ENCODE measurements around the gene ARHGAP11A.
A peak's percentile ranks its signal among the peaks of the same experiment; 100 is the strongest.
"Not testable (repeated sequence)": the region's sequence is repeated elsewhere in the genome, so short reads cannot be mapped to it uniquely, and the experiment has no call there.

The ARHGAP11A gene, protein sequence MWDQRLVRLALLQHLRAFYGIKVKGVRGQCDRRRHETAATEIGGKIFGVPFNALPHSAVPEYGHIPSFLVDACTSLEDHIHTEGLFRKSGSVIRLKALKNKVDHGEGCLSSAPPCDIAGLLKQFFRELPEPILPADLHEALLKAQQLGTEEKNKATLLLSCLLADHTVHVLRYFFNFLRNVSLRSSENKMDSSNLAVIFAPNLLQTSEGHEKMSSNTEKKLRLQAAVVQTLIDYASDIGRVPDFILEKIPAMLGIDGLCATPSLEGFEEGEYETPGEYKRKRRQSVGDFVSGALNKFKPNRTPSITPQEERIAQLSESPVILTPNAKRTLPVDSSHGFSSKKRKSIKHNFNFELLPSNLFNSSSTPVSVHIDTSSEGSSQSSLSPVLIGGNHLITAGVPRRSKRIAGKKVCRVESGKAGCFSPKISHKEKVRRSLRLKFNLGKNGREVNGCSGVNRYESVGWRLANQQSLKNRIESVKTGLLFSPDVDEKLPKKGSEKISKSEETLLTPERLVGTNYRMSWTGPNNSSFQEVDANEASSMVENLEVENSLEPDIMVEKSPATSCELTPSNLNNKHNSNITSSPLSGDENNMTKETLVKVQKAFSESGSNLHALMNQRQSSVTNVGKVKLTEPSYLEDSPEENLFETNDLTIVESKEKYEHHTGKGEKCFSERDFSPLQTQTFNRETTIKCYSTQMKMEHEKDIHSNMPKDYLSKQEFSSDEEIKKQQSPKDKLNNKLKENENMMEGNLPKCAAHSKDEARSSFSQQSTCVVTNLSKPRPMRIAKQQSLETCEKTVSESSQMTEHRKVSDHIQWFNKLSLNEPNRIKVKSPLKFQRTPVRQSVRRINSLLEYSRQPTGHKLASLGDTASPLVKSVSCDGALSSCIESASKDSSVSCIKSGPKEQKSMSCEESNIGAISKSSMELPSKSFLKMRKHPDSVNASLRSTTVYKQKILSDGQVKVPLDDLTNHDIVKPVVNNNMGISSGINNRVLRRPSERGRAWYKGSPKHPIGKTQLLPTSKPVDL

DNA sequence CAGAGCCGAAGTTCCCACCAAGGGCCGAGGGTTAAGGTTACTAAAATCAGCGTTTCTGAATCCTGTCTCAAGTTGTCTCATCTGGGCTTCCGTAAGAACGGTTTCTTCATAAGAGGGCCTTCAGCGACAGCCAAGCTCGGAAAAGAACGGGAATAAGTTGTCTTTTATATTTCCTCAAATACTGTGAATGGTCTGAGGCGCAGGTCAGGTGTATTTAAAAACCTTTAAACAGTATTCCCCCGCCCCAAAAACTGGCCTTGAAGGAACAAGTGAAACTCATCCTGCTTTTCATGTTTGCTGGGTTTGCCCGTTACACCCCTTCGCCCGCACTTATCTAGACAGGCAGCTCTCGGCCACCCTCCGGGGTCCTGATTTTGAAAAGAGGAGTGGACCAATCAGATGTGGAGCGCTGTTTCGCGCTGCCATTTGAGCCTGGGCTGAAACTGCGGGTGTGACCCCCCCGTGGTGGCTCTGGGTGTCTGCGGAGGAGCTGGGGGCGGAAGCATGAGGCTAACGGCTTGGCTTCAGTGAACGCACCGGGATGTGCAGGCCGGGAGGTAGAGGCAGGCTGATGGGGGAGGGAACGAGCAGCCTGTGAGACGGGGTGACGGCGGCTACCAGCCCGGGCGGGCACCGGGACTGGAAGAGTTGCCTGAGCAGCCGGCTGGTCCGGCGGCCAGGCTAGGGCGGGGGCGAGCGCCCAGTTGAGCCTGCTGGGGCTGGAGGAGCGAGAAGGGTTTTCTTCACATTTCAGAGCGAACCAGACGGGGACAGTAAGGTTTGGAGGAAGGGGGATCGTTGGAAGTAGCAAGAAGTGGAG, at the start of gene ARHGAP11A:
Gene ARHGAP11A, plus strand, starts transcription at position 454 of the 820 bp plus-strand sequence. CDS start 708 bp downstream, outside the sequence.
- DNase-seq (ENCODE audit: low read depth in 2 of 2), result peak; percentile 71 to 74

DNA sequence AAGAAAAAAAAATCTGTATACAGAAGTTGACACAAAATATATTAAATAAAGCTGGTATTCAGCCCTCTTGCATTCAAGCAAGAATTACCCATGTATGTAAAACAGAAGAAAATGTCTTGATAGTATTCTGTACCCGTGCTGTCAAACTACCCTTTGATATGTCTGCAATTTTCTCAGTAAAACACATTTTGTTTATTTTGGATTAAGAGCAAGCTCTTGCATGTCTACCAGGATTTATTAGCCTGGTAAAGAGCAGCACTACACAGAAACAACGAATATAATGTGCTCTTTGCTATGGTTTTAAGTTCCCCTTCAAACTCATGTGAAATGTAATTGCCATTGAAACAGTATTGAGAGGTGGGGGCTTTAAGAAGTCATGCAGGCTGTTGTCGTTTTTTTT, 46.3 kb upstream of the ARHGAP11A start:
- not testable (repeated sequence) for DNase-seq (ENCODE audit: low read depth in 2 of 2)

DNA sequence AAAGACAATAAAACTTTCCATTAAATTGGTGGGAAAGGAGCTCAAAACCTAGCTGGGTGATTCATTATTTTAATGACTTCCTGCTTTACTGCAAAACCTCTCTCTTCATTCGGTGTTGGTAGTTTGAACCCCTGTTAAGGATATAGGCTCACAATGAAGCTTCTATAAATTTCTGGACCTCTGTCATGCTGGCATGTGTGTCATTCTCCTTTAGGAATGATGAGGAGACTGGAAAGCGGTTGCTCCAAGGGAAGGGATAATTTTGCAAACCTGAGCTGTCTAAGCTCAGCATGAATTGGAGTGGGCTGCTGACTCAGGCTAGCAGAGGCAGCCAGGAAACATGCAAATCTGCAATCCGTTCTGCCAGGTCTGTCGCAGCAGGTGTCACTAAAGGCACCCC, 36.8 kb upstream of the ARHGAP11A start:
- DNase-seq (ENCODE audit: low read depth in 2 of 2), result not testable (repeated sequence)

DNA sequence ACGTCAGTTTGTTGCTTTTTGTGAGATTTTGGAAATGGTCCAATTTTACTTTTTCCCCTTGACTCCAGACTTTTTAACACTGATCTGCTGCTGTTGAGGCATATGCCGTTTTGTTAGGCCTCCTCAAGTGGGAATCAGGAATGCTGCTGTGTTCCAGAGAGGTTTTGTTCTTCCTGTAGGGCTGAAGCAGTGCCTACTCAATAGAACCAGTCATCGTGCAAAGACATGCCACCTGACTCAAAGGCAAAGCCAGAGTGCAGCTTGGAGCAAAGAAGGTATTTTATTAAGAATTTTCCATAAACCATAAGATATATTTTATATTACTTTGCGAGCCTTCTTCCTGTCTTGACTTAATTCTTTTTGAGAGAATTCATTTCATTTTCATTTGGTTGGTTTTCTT, 29.5 kb upstream of the ARHGAP11A start:
- not testable (repeated sequence) for DNase-seq (ENCODE audit: low read depth in 2 of 2)

DNA sequence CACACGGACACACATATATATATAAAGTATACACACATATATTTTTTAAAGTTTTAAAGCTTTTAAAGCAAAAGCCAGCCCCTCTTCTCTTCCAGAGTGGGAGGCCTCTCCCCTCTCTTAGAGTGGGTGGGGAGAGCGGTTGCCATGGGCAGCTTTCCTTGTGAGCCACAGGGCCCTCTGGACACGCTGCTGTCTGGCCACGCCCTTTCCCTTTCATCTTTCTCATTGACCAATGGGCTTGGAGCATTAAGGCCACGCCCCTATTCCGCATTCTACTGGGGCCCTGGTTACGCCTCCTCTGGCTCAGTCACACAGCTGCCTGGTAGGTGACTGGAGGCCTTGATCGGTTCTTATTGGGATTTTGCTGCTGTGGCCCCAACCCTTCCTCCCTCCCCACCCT, 22.2 kb upstream of the ARHGAP11A start, which contains the start of gene GOLGA8N:
Gene GOLGA8N, plus strand, starts transcription at position 306 of the 400 bp plus-strand sequence.
- DNase-seq (ENCODE audit: low read depth in 2 of 2), result not testable (repeated sequence)

DNA sequence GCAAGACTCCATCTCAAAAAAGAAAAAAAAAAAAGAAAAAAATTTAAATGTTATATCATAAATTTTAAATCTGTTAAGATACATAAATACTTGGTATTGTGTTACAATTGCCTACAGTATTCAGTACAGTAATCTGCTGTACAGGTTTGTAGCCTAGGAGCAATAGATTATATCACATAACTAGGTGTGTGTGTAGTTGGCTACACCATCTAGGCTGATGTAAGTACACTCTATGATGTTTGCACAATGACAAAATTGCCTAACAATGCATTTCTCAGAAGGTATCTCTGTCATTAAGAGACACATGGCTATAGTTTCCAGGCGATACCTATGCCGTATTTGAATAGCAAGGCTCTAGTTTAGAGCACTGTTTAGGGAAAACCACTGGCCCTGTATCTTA, 5.8 kb upstream of the ARHGAP11A start:
- not testable (repeated sequence) for DNase-seq (ENCODE audit: low read depth in 2 of 2)

DNA sequence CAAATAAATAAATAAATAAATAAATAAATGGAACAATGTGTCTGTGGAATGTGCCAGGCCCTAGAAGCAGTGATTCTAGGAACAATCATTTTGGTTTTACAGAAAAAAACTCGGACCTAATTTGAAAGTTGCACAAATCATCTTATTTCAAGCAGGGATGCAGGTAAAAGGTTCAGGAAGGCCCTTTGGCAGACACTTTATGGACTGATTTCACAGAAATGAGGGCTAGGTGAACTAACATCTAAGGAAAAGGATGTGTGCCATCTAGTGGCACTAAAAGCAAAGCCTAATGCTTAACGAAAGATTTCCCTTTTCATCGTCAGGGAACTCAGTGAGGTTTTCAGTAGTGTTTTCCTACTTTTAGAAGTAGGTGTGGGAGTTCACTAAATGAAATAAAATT, 4.6 kb upstream of the ARHGAP11A start:
- not testable (repeated sequence) for DNase-seq (ENCODE audit: low read depth in 2 of 2)

DNA sequence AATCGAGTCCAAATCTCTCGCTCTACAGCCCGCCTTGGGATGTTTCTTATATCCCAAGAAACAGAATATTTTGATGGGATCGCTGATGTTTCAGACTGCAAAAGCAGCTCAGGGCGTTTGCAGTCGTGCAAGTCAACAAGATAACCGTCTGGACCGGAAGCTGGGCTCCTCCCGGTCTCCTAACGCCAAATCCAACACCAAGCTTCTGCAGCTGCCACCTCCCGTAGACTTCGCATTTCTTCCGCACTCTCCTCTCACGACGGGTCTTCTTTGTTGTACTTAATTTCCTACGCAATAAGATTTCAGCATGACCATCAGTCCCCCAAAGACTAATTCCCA, 623 bp upstream of the ARHGAP11A start:
- DNase-seq (ENCODE audit: low read depth in 2 of 2), result not testable (repeated sequence)

DNA sequence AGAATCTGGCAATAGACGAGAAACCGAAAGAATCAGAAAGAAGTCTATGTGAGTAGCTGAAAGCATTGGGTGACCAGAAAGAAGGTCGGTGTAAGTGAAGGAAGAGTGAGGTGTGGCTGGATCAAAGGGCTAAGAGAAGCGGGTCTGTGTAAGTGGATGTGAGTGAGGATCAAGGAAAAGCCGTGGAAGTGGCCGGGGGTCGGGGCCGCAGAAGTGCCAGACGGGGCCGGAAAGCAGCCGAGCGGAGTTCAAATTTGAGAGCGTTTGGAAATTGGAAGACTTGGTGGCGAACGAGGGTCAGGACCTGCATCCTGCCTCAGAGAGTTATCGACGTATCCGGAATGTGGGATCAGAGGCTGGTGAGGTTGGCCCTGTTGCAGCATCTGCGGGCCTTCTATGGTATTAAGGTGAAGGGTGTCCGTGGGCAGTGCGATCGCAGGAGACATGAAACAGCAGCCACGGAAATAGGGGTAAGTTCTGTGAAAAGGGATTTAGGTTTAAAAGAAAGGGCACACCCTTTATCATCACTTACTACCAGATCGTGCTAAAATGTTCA, 645 bp downstream of the ARHGAP11A start:
- DNase-seq (ENCODE audit: low read depth in 2 of 2), result not testable (repeated sequence)

DNA sequence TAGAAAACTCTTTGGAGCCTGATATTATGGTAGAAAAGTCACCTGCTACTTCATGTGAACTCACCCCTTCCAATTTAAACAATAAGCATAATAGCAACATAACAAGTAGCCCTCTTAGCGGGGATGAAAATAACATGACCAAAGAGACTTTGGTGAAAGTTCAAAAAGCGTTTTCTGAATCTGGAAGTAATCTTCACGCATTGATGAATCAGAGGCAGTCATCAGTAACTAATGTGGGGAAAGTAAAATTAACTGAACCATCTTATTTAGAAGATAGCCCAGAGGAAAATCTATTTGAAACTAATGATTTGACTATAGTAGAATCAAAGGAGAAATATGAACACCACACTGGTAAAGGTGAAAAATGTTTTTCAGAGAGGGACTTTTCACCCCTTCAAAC, 21.1 kb downstream of the ARHGAP11A start:
- DNase-seq (ENCODE audit: low read depth in 2 of 2), result no peak

DNA sequence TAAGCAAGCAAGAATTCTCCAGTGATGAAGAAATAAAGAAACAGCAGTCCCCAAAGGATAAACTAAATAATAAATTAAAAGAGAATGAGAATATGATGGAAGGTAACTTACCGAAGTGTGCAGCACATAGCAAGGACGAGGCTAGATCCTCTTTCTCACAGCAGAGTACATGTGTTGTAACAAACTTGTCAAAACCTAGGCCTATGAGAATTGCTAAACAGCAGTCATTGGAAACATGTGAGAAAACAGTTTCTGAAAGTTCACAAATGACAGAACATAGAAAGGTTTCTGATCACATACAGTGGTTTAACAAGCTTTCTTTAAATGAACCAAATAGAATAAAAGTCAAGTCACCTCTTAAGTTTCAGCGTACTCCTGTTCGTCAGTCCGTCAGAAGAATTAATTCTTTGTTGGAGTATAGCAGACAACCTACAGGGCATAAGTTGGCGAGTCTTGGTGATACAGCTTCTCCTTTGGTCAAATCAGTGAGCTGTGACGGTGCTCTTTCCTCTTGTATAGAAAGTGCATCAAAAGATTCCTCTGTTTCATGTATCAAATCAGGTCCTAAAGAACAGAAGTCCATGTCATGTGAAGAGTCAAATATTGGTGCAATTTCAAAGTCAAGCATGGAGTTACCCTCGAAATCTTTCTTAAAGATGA, 21.7 kb downstream of the ARHGAP11A start:
- DNase-seq (ENCODE audit: low read depth in 2 of 2), result no peak

DNA sequence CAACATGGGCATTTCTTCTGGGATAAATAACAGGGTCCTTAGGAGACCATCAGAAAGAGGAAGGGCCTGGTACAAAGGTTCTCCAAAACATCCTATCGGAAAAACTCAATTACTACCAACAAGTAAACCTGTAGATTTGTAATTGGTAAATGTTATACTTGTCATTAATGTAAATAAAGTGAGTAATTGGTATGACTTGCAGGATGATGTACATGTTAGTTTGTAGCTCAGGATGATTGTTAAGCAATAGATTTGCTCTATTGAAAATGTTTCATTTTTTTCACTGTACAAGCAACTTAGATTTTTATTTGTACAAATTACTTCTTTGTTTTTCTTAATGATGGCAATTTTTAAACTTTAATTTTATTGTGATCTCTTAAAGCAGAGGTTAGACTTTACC, 22.4 kb downstream of the ARHGAP11A start:
- no peak for DNase-seq (ENCODE audit: low read depth in 2 of 2)

DNA sequence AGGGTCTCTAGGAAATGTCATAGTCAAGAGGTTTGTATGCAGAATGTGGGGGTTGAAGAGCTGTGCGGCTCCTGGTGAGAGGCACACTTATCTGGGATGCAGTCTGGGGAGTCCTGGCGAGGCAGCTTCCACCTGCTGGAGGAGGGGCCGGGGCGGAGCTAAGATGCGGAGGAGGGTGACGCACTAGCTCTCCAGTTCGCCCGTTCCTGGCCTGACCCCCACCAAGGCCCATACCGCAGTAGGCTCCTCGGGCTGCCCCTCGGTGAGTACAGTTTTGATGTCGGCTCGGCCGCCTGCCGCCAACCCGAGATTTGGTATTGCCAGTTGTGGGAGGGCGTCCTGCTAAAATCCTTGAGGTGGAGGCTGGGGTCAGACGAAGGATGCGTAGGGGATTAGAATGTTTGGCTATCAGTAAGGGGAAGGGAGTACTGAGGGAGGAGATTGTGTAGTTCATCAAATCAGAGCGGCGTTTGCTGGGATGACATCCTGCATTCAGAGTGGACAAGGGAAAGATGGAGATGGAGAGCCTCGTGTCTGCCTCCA, 26.3 kb downstream of the ARHGAP11A start, which contains the start of gene SCG5:
Gene SCG5, plus strand, starts transcription at position 194 of the 543 bp plus-strand sequence. CDS start 1,883 bp downstream, outside the sequence.
- DNase-seq (ENCODE audit: low read depth in 2 of 2), result no peak

DNA sequence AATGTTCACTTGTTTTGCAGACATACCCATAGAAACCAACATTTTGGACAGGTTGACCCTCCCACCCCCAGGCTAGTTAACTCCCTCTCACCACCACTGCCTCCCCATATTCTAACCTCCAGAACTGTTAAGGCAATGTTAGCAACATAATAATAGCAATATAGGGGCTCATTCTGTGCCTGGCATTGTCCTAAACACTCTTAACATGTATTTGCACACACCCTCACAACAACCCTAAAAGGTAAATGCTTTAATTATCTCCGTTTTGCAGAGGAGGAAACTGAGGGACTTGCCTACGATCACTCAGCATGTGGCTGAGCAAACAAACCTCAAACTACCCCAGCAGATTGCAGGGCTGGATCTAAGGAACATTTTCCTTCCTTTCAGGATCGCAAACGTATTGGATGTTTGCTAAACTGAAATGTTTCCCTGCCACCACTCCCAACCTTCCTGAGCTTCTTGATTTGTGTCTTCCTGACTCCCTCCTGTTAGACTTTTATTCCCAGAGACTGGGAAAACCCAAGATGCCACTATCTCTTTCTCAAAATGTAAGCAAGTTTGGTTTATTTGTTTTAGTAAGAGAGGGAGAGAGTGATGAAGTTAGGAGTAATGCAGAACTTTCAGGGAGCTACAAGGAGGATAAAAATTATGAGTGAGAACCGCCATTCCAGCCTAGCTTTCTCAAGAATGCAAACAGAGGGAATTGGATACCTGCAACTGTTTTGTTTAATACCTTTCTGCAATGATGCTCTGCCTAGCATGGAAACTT, 27.5 kb downstream of the ARHGAP11A start:
- no peak for DNase-seq (ENCODE audit: low read depth in 2 of 2)

DNA sequence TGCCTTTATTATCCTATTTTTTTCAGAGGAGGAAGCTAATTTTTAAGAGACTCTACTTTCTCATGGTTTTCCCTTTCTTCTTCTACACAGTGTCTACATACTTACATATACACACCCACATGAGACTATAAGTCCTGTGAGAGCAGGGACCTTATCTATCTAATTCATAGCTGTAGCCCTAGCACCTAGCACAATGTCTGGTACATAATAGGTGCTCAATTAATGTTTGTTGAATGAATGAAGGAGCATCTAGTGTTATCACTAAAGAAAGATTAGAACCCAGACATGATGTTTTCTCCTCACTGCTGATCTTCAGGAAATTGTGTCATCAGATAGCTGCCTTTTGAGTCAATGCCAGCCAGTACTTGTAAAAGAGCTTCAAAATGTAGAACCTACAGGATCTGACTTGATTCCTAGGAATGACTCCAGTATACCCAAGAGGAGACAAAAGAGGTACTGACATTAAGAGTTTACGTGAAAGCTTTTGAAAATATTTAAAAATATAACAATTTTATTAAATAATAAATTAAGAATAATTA, 28.7 kb downstream of the ARHGAP11A start:
- DNase-seq (ENCODE audit: low read depth in 2 of 2), result no peak

DNA sequence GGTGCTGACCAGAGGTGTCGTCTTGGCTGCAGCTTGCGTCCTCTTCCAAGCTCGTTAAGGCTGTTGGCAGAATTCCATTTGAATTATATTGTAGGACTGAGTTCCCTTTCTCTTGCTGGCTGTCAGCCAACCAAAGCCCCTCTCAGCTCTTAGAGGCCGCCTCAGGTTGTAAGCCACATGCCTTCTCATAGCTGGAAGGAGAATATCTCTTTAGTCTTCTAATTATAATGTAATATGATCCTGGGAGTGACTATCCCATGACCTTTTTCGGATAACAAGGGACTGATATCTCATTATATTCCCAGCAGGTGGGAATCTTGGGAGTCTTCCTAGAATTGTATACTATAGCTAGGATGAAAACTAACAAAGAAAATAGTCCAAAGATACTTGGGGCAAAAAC, 31.0 kb downstream of the ARHGAP11A start:
- no peak for DNase-seq (ENCODE audit: low read depth in 2 of 2)

DNA sequence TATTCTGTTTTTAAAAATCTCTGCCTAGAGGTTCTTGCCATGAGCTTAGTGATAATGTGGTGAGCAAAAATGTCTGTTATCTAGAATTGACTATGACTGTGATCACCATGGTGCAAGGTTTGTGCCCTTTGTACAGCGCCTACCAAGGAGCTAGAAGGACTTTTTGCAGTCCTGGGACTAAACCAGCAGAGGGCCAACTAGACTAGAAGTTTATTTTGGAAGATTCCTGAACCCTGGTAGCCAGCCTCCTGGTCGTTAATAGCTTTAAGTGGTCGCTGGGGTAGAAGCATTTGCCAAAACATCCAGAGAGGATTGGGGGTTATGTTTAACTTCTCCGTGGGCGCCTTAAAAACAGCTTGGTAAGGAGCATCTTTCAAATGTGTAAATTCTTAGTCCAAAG, 34.0 kb downstream of the ARHGAP11A start:
- no peak for DNase-seq (ENCODE audit: low read depth in 2 of 2)

DNA sequence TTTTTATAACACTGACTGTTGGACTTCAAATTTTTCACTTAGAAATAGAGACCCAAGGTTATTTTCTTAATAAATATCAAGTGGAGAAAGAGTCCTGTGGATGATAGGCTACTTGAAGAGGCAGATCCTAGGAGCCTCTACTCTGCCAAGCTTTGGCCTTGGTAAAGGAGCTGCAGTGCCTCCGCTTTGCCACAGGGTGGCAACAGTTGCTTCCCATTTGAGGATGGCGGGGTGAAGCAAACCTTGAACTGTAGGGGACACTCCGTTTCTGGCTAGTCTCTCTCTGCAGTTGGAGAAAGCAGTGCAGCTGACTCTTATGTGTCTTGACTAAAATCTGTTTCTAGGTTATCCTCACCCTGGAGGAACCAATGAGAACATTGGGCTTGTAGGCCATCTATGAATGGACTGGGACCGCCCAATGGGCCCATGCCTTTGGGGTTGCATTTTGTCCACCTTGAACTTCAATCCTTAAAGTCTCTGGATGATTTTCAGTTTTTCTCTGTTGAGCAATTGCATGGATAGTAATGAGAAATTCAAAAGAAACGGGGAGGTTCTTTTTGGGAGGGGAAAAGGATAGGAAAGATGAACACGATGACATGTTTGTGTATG, 36.0 kb downstream of the ARHGAP11A start:
- peak; percentile 3 to 25 for DNase-seq (ENCODE audit: low read depth in 2 of 2)

DNA sequence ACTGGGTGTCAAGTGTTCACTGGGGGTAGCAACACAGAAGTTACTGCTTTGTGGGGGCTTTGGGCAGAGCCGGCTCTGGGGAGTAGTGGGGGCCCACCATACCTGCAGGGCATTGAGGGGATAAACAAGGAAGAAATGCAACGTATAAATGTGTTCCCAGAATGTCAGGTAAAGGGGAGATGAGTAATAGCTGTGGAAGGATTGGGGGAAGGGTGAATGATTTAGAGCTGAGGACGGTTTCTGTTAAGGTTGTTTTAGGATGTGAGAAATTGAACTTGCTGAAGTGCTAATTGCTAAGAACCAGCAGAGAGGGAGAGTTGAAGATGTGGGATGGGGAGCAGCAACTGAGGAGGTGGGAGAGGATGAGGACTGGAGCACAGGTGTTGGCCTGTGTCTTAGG, 36.9 kb downstream of the ARHGAP11A start:
- DNase-seq (ENCODE audit: low read depth in 2 of 2), result no peak

Data from activated CD4-positive, alpha-beta T cell treated with anti-CD3 and anti-CD28 coated beads for 24 hours (primary cell).